Measurements from ENCODE around the gene TTC4. TPM values are rescaled to one million over a fixed set of nuclear protein-coding genes. Genes with fewer than 3 reads are reported as not detected.

TTC4 gene
- total and polyA plus RNA-seq, 2 of the 4 experiments (the other 2 are of a cell fraction), result 21.6 to 27.1 TPM

GRCh38 chr1:54710841-54711240 lies 4.8 kb upstream of the TTC4 start:
- H3K79me1 ChIP-seq (ENCODE audit: low read depth in 1 of 2, low read length in 2 of 2), result peaks cover 0 to 2% of the 10 kb centered on the region in 2 experiments; a peak in 2 of 4 replicates
- no peaks in the 10 kb centered on the region for H3K4me1 ChIP-seq (ENCODE audit: control insufficient read depth, insufficient read depth, low read length)
- no peak overlapping the region for H3K4ac ChIP-seq (ENCODE audit: low read depth, low read length)
- H4K91ac ChIP-seq (ENCODE audit: insufficient read depth, low read depth, low read length), result no peak overlapping the region
- no TSS peak for BruUV-seq (replicated peaks)
- peaks cover 29% of the 10 kb centered on the region for H3K27me3 ChIP-seq (ENCODE audit: control insufficient read depth, insufficient read depth, low read length)
- no peaks in the 10 kb centered on the region for H3K9me3 ChIP-seq (ENCODE audit: control insufficient read depth, insufficient read depth, low read length)
- H2AK5ac ChIP-seq (ENCODE audit: low read depth, low read length), result no peak overlapping the region
- no peak overlapping the region for H3K27ac ChIP-seq (ENCODE audit: insufficient read depth, low read length)
- no peak overlapping the region for H3K23ac ChIP-seq (ENCODE audit: low read depth, low read length)
- WGBS, 2 experiments (ENCODE audit: extremely low coverage in 2 of 2, insufficient read length in 1 of 2), result no CpG with 5 or more reads among the region's 6 CpGs
- H3K36me3 ChIP-seq (ENCODE audit: control insufficient read depth, insufficient read depth, low read length), result no peaks in the 10 kb centered on the region
- ATAC-seq (ENCODE audit: low read depth) (no peak), DNase-seq (no peak)
- H3K4me2 ChIP-seq (ENCODE audit: low read depth, low read length), result no peak overlapping the region
- no peak overlapping the region for H2AK9ac ChIP-seq (replicated peaks; ENCODE audit: low read depth, low read length, poor library complexity)
- intact Hi-C loops (cut with micrococcal nuclease), result no loop called here
- H2BK20ac ChIP-seq (ENCODE audit: low read depth, low read length), result no peak overlapping the region
- H2BK15ac ChIP-seq (ENCODE audit: low read depth, low read length), result no peak overlapping the region
- TF ChIP-seq CEBPB (IDR thresholded peaks at IDR 0.05; ENCODE audit: low read depth, low read length) (no peak), MAZ (IDR thresholded peaks at IDR 0.05; ENCODE audit: borderline replicate concordance, low read depth, low read length) (no peak), RFX5 (IDR thresholded peaks at IDR 0.05; ENCODE audit: low read depth, low read length) (no peak), NFE2L2 (IDR thresholded peaks at IDR 0.05; ENCODE audit: low read depth, low read length) (no peak), ELK1 (IDR thresholded peaks at IDR 0.05; ENCODE audit: borderline replicate concordance, low read depth, low read length) (no peak), POLR2A (IDR thresholded peaks at IDR 0.05; ENCODE audit: low read depth, low read length) (no peak), BHLHE40 (IDR thresholded peaks at IDR 0.05; ENCODE audit: low read depth, low read length) (no peak), RCOR1 (IDR thresholded peaks at IDR 0.05; ENCODE audit: insufficient replicate concordance, low read length) (no peak), CHD1 (IDR thresholded peaks at IDR 0.05; ENCODE audit: low read depth, low read length) (no peak), CTCF (conservative IDR thresholded peaks at IDR 0.05; ENCODE audit: low read depth, low read length) (no peak)
- H3K9me1 ChIP-seq (ENCODE audit: insufficient read depth, low read length), result 0 out of 2 replicates have a peak, but pooled peaks cover 6% of the 10 kb centered on the region
- H2AFZ ChIP-seq (replicated peaks; ENCODE audit: low read length, poor library complexity), result no peak overlapping the region
- in situ Hi-C loops (cut with MboI; ENCODE audit: low sequenced_read_pairs), result no loop called here
- H3K9ac ChIP-seq (ENCODE audit: low read depth, low read length), result no peak overlapping the region
- H3K14ac ChIP-seq (replicated peaks; ENCODE audit: low read depth, low read length), result no peak overlapping the region
- H2BK120ac ChIP-seq (ENCODE audit: low read depth, low read length), result no peak overlapping the region
- H4K8ac ChIP-seq (ENCODE audit: low read depth in 2 of 2, low read length in 2 of 2), result no peak overlapping the region
- no peak overlapping the region for H4K5ac ChIP-seq (ENCODE audit: low read depth, low read length)
- CTCF ChIA-PET, result no interaction called here
- POLR2A ChIA-PET (ENCODE audit: unreplicated experiment), result no interaction called here
- no peak overlapping the region for H3K4me3 ChIP-seq (ENCODE audit: insufficient read depth, low read depth, low read length)
- no peak overlapping the region for H3K56ac ChIP-seq (ENCODE audit: extremely low read depth, insufficient read depth, low read length)
- dilution Hi-C loops (cut with HindIII; ENCODE audit: low sequenced_read_pairs, unreplicated experiment), result no loop called here
- H4K20me1 ChIP-seq (ENCODE audit: insufficient read depth, low read length), result no peaks in the 10 kb centered on the region
- H3K18ac ChIP-seq (ENCODE audit: low read depth, low read length), result no peak overlapping the region
- H2BK5ac ChIP-seq (ENCODE audit: low read depth, low read length, poor library complexity, severe bottlenecking), result no peak overlapping the region

Data from IMR-90 (cell line).